Fibroblast of lung (primary cell): ENCODE results near the gene TMEM132D. TPM values are rescaled to one million over a fixed set of nuclear protein-coding genes. Genes with fewer than 3 reads are reported as not detected.

Source experiments
- DNase-seq, 2 donors: peaks; one replicate each; pipeline versions ENCODE4 v3.0.0 to v3.0.0-alpha.2; 2010; ENCODE audit warnings: low read depth in 2 of 2
- H2AFZ ChIP-seq: 2 replicates; pipeline ENCODE4 v1.5.1; 2012; ENCODE audit warnings: low read length, control low read depth, inconsistent platforms
- H3K27ac ChIP-seq: 2 replicates; pipeline ENCODE4 v1.5.1; 2011; ENCODE audit warnings: low read length, control low read depth; ENCODE audit not compliant: insufficient read depth
- H3K27me3 ChIP-seq: 2 replicates; pipeline ENCODE4 v1.5.1; 2011; ENCODE audit warnings: mild to moderate bottlenecking, low read length; ENCODE audit not compliant: control insufficient read depth, insufficient read depth
- H3K36me3 ChIP-seq: 2 replicates; pipeline ENCODE4 v1.5.1; 2011; ENCODE audit warnings: low read length; ENCODE audit not compliant: control insufficient read depth, insufficient read depth
- H3K4me1 ChIP-seq: 2 replicates; pipeline ENCODE4 v1.5.1; 2011; ENCODE audit warnings: low read length; ENCODE audit not compliant: control insufficient read depth, insufficient read depth; ENCODE audit errors: extremely low read depth
- H3K4me2 ChIP-seq: 2 replicates; pipeline ENCODE4 v1.5.1; 2011; ENCODE audit warnings: low read length, control low read depth; ENCODE audit not compliant: insufficient read depth; ENCODE audit errors: extremely low read depth
- H3K4me3 ChIP-seq, 4 experiments: fragments of 200-600 bp in 1 of 4; sonication (generic) in 1 of 4; replicated peaks in 1 of 4; 2 replicates each; pipeline ENCODE4 v1.5.1; 2011 to 2016; ENCODE audit warnings: low read length in 4 of 4, low read depth in 3 of 4, mild to moderate bottlenecking in 3 of 4, control low read depth in 2 of 4, inconsistent platforms in 1 of 4, mixed read lengths in 1 of 4; ENCODE audit not compliant: insufficient read depth in 1 of 4; ENCODE audit errors: control extremely low read depth in 1 of 4
- H3K79me2 ChIP-seq: 2 replicates; pipeline ENCODE4 v1.5.1; 2012; ENCODE audit warnings: mild to moderate bottlenecking, low read length, inconsistent platforms; ENCODE audit not compliant: control insufficient read depth, insufficient read depth
- H3K9ac ChIP-seq: 2 replicates; pipeline ENCODE4 v1.5.1; 2011; ENCODE audit warnings: mild to moderate bottlenecking, low read length, control low read depth; ENCODE audit not compliant: insufficient read depth
- H3K9me3 ChIP-seq: 2 replicates; pipeline ENCODE4 v1.5.1; 2012; ENCODE audit warnings: low read depth, low read length; ENCODE audit not compliant: control insufficient read depth, insufficient read depth
- H4K20me1 ChIP-seq: 2 replicates; pipeline ENCODE4 v1.5.1; 2011; ENCODE audit warnings: low read length; ENCODE audit not compliant: control insufficient read depth, insufficient read depth; ENCODE audit errors: extremely low read depth
- CTCF ChIP-seq, 2 donors: IDR thresholded peaks in 1 of 2; conservative IDR thresholded peaks in 1 of 2; 1 replicate in 1 of 2; 2 replicates in 1 of 2; pipeline ENCODE4 v1.5.1; 2011 to 2012; ENCODE audit warnings: low read length in 2 of 2, control low read depth in 1 of 2, inconsistent platforms in 1 of 2, low read depth in 1 of 2, mild to moderate bottlenecking in 1 of 2
- EZH2 ChIP-seq: IDR thresholded peaks from 2 replicates; pipeline ENCODE4 v1.5.1; 2012; ENCODE audit warnings: low read length, control low read depth, mild to moderate bottlenecking; ENCODE audit errors: missing control alignments
- polyA plus RNA-seq, 2 donors: library from polyadenylated mRNA; depleted of rRNA in 1 of 2; stranded (reverse) in 1 of 2; unstranded in 1 of 2; fragments of >200 nt; gene quantifications; 2 replicates each; pipeline ENCODE4 v1.2.1, GENCODE V29; 2011 to 2012; ENCODE audit warnings: missing spikeins in 1 of 2
- total RNA-seq: library from RNA; depleted of rRNA; stranded (reverse); fragments of >200 nt; gene quantifications from 2 replicates; pipeline ENCODE4 v1.2.1, GENCODE V29; 2014

The TMEM132D gene
- total and polyA plus RNA-seq, 2 donors (not counting 1 experiment from before 2014, with no cell fraction given), result not detected

GRCh38 chr12:129571901-129572494 lies 331.8 kb downstream of the TMEM132D start:
- TF ChIP-seq CTCF (conservative IDR thresholded peaks at IDR 0.05 in 1 of 2, IDR thresholded peaks at IDR 0.05 in 1 of 2; ENCODE audit: low read depth in 1 of 2, low read length in 2 of 2) (no peak), EZH2 (no peak)
- Histone ChIP-seq H3K4me1 (no peaks in the 10 kb centered on the region), H3K36me3 (no peaks in the 10 kb centered on the region), H4K20me1 (no peaks in the 10 kb centered on the region), H2AFZ (no peak overlapping the region), H3K4me2 (no peak overlapping the region), H3K27ac (no peak overlapping the region), H3K9me3 (no peaks in the 10 kb centered on the region), H3K4me3 (no peak overlapping the region), H3K27me3 (no peaks in the 10 kb centered on the region), H3K9ac (no peak overlapping the region), H3K79me2 (no peaks in the 10 kb centered on the region)
- DNase-seq, result no peak

GRCh38 chr12:129570796-129571400 lies 332.9 kb downstream of the TMEM132D start:
- Histone ChIP-seq H3K27ac (no peak overlapping the region), H2AFZ (no peak overlapping the region), H3K4me2 (no peak overlapping the region), H4K20me1 (no peaks in the 10 kb centered on the region), H3K4me3 (no peak overlapping the region), H3K27me3 (no peaks in the 10 kb centered on the region), H3K36me3 (no peaks in the 10 kb centered on the region), H3K9me3 (no peaks in the 10 kb centered on the region), H3K4me1 (no peaks in the 10 kb centered on the region), H3K79me2 (no peaks in the 10 kb centered on the region), H3K9ac (no peak overlapping the region)
- DNase-seq, result no peak
- TF ChIP-seq EZH2 (no peak), CTCF (conservative IDR thresholded peaks at IDR 0.05 in 1 of 2, IDR thresholded peaks at IDR 0.05 in 1 of 2; ENCODE audit: low read depth in 1 of 2, low read length in 2 of 2) (no peak)

- Histone ChIP-seq H3K9me3 (no peaks in the 10 kb centered on the region), H4K20me1 (no peaks in the 10 kb centered on the region), H3K4me3 (no peak overlapping the region), H3K4me2 (no peak overlapping the region), H3K27ac (no peak overlapping the region), H3K9ac (no peak overlapping the region), H3K36me3 (no peaks in the 10 kb centered on the region), H3K79me2 (no peaks in the 10 kb centered on the region), H3K4me1 (no peaks in the 10 kb centered on the region), H3K27me3 (no peaks in the 10 kb centered on the region), H2AFZ (no peak overlapping the region)
- no peak for DNase-seq
- TF ChIP-seq EZH2 (no peak), CTCF (conservative IDR thresholded peaks at IDR 0.05 in 1 of 2, IDR thresholded peaks at IDR 0.05 in 1 of 2; ENCODE audit: low read depth in 1 of 2, low read length in 2 of 2) (no peak)
These were observed 337.0 kb downstream of the TMEM132D start for GRCh38 chr12:129566800-129567199.
